Gastroesophageal sphincter (tissue), 3 donors: ENCODE results near the gene HOXA6.

Experiments
- POLR2A ChIP-seq, 2 donors: fragments of 450-650 bp; IDR thresholded peaks; one replicate each; pipeline ENCODE4 v1.6.1; 2017; ENCODE audit warnings: antibody characterized with exemption in 2 of 2, mild to moderate bottlenecking in 2 of 2, moderate library complexity in 1 of 2
- TF ChIP-seq, protein P1 (sequence below), 4 experiments: fragments of 200-600 bp in 2 of 4; fragments of 450-650 bp in 2 of 4; sonication (generic) in 1 of 4; IDR thresholded peaks; one replicate each; pipeline ENCODE4 v1.5.1; 2017 to 2019; ENCODE audit warnings: antibody characterized with exemption in 4 of 4, mild to moderate bottlenecking in 2 of 4, moderate library complexity in 2 of 4

GRCh38 chr7:27156916-27157701 is 9.5 kb upstream of the HOXA6 start:
- TF ChIP-seq, protein P1, sequence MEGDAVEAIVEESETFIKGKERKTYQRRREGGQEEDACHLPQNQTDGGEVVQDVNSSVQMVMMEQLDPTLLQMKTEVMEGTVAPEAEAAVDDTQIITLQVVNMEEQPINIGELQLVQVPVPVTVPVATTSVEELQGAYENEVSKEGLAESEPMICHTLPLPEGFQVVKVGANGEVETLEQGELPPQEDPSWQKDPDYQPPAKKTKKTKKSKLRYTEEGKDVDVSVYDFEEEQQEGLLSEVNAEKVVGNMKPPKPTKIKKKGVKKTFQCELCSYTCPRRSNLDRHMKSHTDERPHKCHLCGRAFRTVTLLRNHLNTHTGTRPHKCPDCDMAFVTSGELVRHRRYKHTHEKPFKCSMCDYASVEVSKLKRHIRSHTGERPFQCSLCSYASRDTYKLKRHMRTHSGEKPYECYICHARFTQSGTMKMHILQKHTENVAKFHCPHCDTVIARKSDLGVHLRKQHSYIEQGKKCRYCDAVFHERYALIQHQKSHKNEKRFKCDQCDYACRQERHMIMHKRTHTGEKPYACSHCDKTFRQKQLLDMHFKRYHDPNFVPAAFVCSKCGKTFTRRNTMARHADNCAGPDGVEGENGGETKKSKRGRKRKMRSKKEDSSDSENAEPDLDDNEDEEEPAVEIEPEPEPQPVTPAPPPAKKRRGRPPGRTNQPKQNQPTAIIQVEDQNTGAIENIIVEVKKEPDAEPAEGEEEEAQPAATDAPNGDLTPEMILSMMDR (IDR thresholded peaks at IDR 0.05), result no peak
- TF ChIP-seq POLR2A (IDR thresholded peaks at IDR 0.05), result no peak
